HepG2 (cell line): ENCODE data around the gene SQSTM1. TPM values are rescaled to one million over a fixed set of nuclear protein-coding genes. Genes with fewer than 3 reads are reported as not detected.

ENCODE experiments used
- ATF7-NPFF ChIP-seq: sonication (generic); formaldehyde crosslinking; IDR thresholded peaks from 2 replicates; pipeline ENCODE4 v1.8.1; 2023; ENCODE audit warnings: mild to moderate bottlenecking, low read depth, missing genetic modification reagents, moderate library complexity
- DMAP1 ChIP-seq: IDR thresholded peaks from 2 replicates; pipeline ENCODE4 v1.6.1; 2016
- EHMT2 ChIP-seq: fragments of 200-600 bp; sonication (generic); IDR thresholded peaks from 2 replicates; pipeline ENCODE4 v1.7.0; 2017; ENCODE audit warnings: antibody characterized with exemption, low read depth, low read length, borderline replicate concordance
- KDM2A ChIP-seq: sonication (generic); formaldehyde crosslinking; IDR thresholded peaks from 2 replicates; pipeline ENCODE4 v1.4.0; 2020; ENCODE audit warnings: low read depth, missing genetic modification reagents, borderline replicate concordance
- MAZ ChIP-seq, 2 experiments: sonication (generic) in 1 of 2; formaldehyde crosslinking in 1 of 2; IDR thresholded peaks; 2 replicates each; pipeline versions ENCODE4 v1.5.0 to v1.6.1; 2012 to 2020; ENCODE audit warnings: low read depth in 2 of 2, mild to moderate bottlenecking in 2 of 2, borderline replicate concordance in 1 of 2, improper control_type of control experiment in 1 of 2, low read length in 1 of 2, missing genetic modification reagents in 1 of 2, moderate library complexity in 1 of 2
- MED8 ChIP-seq: sonication (generic); formaldehyde crosslinking; IDR thresholded peaks from 2 replicates; pipeline ENCODE4 v1.8.1; 2023; ENCODE audit warnings: mild to moderate bottlenecking, missing genetic modification reagents; ENCODE audit not compliant: insufficient replicate concordance
- NR2C2 ChIP-seq: sonication (generic); formaldehyde crosslinking; IDR thresholded peaks from 2 replicates; pipeline ENCODE4 v1.4.0; 2020; ENCODE audit warnings: missing genetic modification reagents, mild to moderate bottlenecking, moderate library complexity, borderline replicate concordance
- PHF5A ChIP-seq: IDR thresholded peaks from one replicate; pipeline ENCODE4 v1.6.1; 2018; ENCODE audit warnings: low read depth, missing genetic modification reagents; ENCODE audit not compliant: unreplicated experiment
- SRSF1 ChIP-seq: fragments of 200-400 bp; formaldehyde crosslinking; optimal IDR thresholded peaks from 2 replicates; pipeline ENCODE3; 2017; ENCODE audit warnings: mild to moderate bottlenecking, low read depth, low read length, moderate library complexity
- TFDP2 ChIP-seq: sonication (generic); formaldehyde crosslinking; IDR thresholded peaks from 2 replicates; pipeline ENCODE4 v1.4.0; 2020; ENCODE audit warnings: missing genetic modification reagents
- ZEB1 ChIP-seq: IDR thresholded peaks from 2 replicates; pipeline ENCODE4 v1.6.1; 2012; ENCODE audit warnings: mild to moderate bottlenecking, low read depth, inconsistent platforms; ENCODE audit not compliant: insufficient replicate concordance
- ZFP62 ChIP-seq: sonication (generic); formaldehyde crosslinking; IDR thresholded peaks from 2 replicates; pipeline ENCODE4 v1.4.0; 2020; ENCODE audit warnings: missing genetic modification reagents
- ZFP82 ChIP-seq: sonication (generic); formaldehyde crosslinking; IDR thresholded peaks from 2 replicates; pipeline ENCODE4 v1.5.1; 2020; ENCODE audit warnings: mild to moderate bottlenecking, missing genetic modification reagents, borderline replicate concordance
- ZNF431 ChIP-seq: sonication (generic); formaldehyde crosslinking; IDR thresholded peaks from 2 replicates; pipeline ENCODE4 v1.9.0; 2022; ENCODE audit warnings: missing genetic modification reagents, low read depth, mild to moderate bottlenecking, borderline replicate concordance
- ZNF446 ChIP-seq: sonication (generic); formaldehyde crosslinking; IDR thresholded peaks from 2 replicates; pipeline ENCODE4 v1.5.0; 2020; ENCODE audit warnings: mild to moderate bottlenecking, missing genetic modification reagents
- ZNF580 ChIP-seq: IDR thresholded peaks from 2 replicates; pipeline ENCODE4 v1.6.1; 2016; ENCODE audit warnings: low read depth, borderline replicate concordance
- ZNF652 ChIP-seq: IDR thresholded peaks from 2 replicates; pipeline ENCODE4 v1.6.1; 2016; ENCODE audit warnings: low read depth, borderline replicate concordance
- ZNF781 ChIP-seq: sonication (generic); formaldehyde crosslinking; IDR thresholded peaks from 2 replicates; pipeline ENCODE4 v1.5.1; 2020; ENCODE audit warnings: borderline replicate concordance, mild to moderate bottlenecking, missing genetic modification reagents; ENCODE audit errors: not compliant biosample characterization
- ZSCAN31 ChIP-seq: sonication (generic); formaldehyde crosslinking; IDR thresholded peaks from 2 replicates; pipeline ENCODE4 v1.5.0; 2020; ENCODE audit warnings: low read depth, mild to moderate bottlenecking, missing genetic modification reagents
- polyA plus RNA-seq, 8 experiments: library from polyadenylated mRNA; depleted of rRNA in 3 of 8; stranded (reverse) in 7 of 8; unstranded in 1 of 8; fragments of >200 nt; fragmentation: Illumina TruSeq in 4 of 8; extraction: Trizol in 4 of 8; gene quantifications; 2 replicates each; pipeline versions ENCODE4 v1.2.1 to v1.2.3, GENCODE V29; 2011 to 2016; ENCODE audit warnings: low read depth in 4 of 8, missing spikeins in 1 of 8, mixed read lengths in 1 of 8; ENCODE audit not compliant: insufficient read depth in 1 of 8
- total RNA-seq, 5 experiments: library from RNA; depleted of rRNA; stranded (reverse); fragments of >200 nt; fragmentation: Illumina TruSeq; extraction: Trizol; gene quantifications; 2 replicates each; pipeline ENCODE4 v1.2.3, GENCODE V29; 2016; ENCODE audit warnings: low read depth in 1 of 5
- TF ChIP-seq, protein P1 (sequence below): sonication (generic); formaldehyde crosslinking; IDR thresholded peaks from 2 replicates; pipeline ENCODE4 v1.5.1; 2020; ENCODE audit warnings: mild to moderate bottlenecking, missing genetic modification reagents, moderate library complexity

SQSTM1 gene
- total and polyA plus RNA-seq, 2 of the 13 experiments (the other 11 are each of a cell fraction or from before 2014, with no cell fraction given) = 90.9 to 160 TPM

DNA sequence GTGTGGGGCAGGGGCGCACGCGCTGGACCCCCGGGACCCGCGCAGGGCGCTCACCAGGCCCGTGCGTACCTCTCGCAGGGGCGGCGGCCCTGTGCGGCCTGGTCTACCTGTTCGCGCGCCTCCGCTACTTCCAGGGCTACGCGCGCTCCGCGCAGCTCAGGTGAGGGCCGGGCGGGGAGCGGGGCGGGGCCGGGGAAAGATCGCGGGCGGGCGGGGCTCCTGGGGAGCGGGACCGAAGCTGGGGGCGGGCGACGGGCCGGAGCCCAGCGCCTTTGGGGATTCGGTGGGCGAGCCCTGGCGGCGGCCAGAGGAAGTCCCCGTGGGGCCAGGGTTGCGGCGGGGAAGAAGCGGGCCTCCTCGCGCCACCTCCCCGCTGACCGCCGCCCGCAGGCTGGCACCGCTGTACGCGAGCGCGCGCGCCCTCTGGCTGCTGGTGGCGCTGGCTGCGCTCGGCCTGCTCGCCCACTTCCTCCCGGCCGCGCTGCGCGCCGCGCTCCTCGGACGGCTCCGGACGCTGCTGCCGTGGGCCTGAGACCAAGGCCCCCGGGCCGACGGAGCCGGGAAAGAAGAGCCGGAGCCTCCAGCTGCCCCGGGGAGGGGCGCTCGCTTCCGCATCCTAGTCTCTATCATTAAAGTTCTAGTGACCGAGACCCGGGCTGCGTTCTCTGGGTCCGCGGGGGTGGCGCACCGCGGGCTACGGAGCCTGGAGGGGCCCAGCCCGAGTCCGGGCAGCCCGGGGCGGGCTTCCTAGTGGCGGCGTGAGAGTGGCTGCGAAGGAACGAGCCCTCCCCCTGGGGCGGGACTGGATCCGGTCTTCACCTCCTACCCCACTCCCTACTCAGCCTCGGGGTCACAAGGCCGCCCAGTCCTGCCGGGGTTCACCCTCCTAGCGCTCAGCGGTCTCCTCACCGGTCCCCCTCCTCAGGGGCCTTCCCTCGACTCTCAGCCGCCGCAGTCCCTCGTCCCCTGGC lies 24.6 kb upstream of the SQSTM1 start (continued):
- TF ChIP-seq ZSCAN31 (CRISPR knock-in tag) (no peak), MAZ (IDR thresholded peaks at IDR 0.05; ENCODE audit: borderline replicate concordance, low read depth, low read length) (no peak), MAZ (CRISPR knock-in tag; IDR thresholded peaks at IDR 0.05; ENCODE audit: low read depth) (peak; percentile 73), MED8 (CRISPR knock-in tag) (peak; percentile 26), ZNF781 (CRISPR knock-in tag) (no peak), ZNF446 (CRISPR knock-in tag) (0 out of 2 replicates have a peak, but pooled peaks have one; percentile 66), EHMT2 (no peak), NR2C2 (CRISPR knock-in tag) (peak; percentile 43; the same call in 1 of the 2 replicates), ZFP62 (no peak), SRSF1 (peak; percentile 60), PHF5A (peak; percentile 8), TFDP2 (CRISPR knock-in tag) (peak; percentile 57; the same call in 1 of the 2 replicates), ZFP82 (CRISPR knock-in tag) (peak; percentile 88), KDM2A (CRISPR knock-in tag) (peak; percentile 97), ATF7-NPFF (CRISPR knock-in tag) (peak; percentile 81; the same call in 1 of the 2 replicates), ZNF652 (CRISPR knock-in tag) (no peak), ZEB1 (peak; percentile 80), ZNF580 (no peak; the same call in 1 of the 2 replicates), ZNF431 (CRISPR knock-in tag) (no peak), DMAP1 (CRISPR knock-in tag) (no peak)
- TF ChIP-seq, protein P1, sequence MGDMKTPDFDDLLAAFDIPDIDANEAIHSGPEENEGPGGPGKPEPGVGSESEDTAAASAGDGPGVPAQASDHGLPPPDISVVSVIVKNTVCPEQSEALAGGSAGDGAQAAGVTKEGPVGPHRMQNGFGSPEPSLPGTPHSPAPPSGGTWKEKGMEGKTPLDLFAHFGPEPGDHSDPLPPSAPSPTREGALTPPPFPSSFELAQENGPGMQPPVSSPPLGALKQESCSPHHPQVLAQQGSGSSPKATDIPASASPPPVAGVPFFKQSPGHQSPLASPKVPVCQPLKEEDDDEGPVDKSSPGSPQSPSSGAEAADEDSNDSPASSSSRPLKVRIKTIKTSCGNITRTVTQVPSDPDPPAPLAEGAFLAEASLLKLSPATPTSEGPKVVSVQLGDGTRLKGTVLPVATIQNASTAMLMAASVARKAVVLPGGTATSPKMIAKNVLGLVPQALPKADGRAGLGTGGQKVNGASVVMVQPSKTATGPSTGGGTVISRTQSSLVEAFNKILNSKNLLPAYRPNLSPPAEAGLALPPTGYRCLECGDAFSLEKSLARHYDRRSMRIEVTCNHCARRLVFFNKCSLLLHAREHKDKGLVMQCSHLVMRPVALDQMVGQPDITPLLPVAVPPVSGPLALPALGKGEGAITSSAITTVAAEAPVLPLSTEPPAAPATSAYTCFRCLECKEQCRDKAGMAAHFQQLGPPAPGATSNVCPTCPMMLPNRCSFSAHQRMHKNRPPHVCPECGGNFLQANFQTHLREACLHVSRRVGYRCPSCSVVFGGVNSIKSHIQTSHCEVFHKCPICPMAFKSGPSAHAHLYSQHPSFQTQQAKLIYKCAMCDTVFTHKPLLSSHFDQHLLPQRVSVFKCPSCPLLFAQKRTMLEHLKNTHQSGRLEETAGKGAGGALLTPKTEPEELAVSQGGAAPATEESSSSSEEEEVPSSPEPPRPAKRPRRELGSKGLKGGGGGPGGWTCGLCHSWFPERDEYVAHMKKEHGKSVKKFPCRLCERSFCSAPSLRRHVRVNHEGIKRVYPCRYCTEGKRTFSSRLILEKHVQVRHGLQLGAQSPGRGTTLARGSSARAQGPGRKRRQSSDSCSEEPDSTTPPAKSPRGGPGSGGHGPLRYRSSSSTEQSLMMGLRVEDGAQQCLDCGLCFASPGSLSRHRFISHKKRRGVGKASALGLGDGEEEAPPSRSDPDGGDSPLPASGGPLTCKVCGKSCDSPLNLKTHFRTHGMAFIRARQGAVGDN = peak; percentile 73
